CD14-positive monocyte (primary cell): ENCODE measurements around the gene PLIN1. TPM values are rescaled to one million over a fixed set of nuclear protein-coding genes. Genes with fewer than 3 reads are reported as not detected.

Experiments
- DNase-seq, 3 donors: peaks; one replicate each; pipeline ENCODE4 v3.0.0-alpha.2; 2011 to 2022
- H2AFZ ChIP-seq: 2 replicates; pipeline ENCODE4 v1.6.0; 2012; ENCODE audit warnings: mild to moderate bottlenecking, low read depth, low read length, inconsistent platforms; ENCODE audit not compliant: insufficient read depth, poor library complexity, severe bottlenecking
- H3K27ac ChIP-seq, 2 donors: 1 replicate in 1 of 2; 2 replicates in 1 of 2; pipeline ENCODE4 v1.5.1; 2012 to 2013; ENCODE audit warnings: low read length in 2 of 2, control low read depth in 1 of 2, inconsistent platforms in 1 of 2, low read depth in 1 of 2, mild to moderate bottlenecking in 1 of 2
- H3K27me3 ChIP-seq, 2 donors: one replicate each; pipeline versions ENCODE4 v1.6.0 to v1.6.1; 2011 to 2013; ENCODE audit warnings: low read length in 2 of 2; ENCODE audit not compliant: control insufficient read depth in 2 of 2, insufficient read depth in 2 of 2
- H3K36me3 ChIP-seq, 2 donors: replicated peaks in 1 of 2; 1 replicate in 1 of 2; 2 replicates in 1 of 2; pipeline versions ENCODE4 v1.5.1 to v1.6.1; 2012 to 2013; ENCODE audit warnings: low read length in 2 of 2, control low read depth in 1 of 2, inconsistent platforms in 1 of 2, mild to moderate bottlenecking in 1 of 2; ENCODE audit not compliant: insufficient read depth in 2 of 2, control insufficient read depth in 1 of 2
- H3K4me1 ChIP-seq, 2 donors: 1 replicate in 1 of 2; 2 replicates in 1 of 2; pipeline versions ENCODE4 v1.5.1 to v1.6.1; 2012 to 2013; ENCODE audit warnings: low read length in 2 of 2, control low read depth in 1 of 2, inconsistent platforms in 1 of 2, mild to moderate bottlenecking in 1 of 2, moderate library complexity in 1 of 2; ENCODE audit not compliant: insufficient read depth in 2 of 2, control insufficient read depth in 1 of 2
- H3K4me2 ChIP-seq: replicated peaks from 2 replicates; pipeline ENCODE3; 2012; ENCODE audit warnings: low read length, moderate library complexity, mild to moderate bottlenecking; ENCODE audit not compliant: poor library complexity, severe bottlenecking; ENCODE audit errors: extremely low read depth
- H3K4me3 ChIP-seq, 3 experiments: fragments of 200-600 bp in 1 of 3; sonication (generic) in 1 of 3; replicated peaks in 1 of 3; 1 replicate in 2 of 3; 2 replicates in 1 of 3; pipeline ENCODE4 v1.5.1; 2011 to 2013; ENCODE audit warnings: low read length in 3 of 3, mild to moderate bottlenecking in 3 of 3, control low read depth in 2 of 3, low read depth in 2 of 3, inconsistent platforms in 1 of 3, moderate library complexity in 1 of 3
- H3K79me2 ChIP-seq: 2 replicates; pipeline ENCODE4 v1.6.0; 2012; ENCODE audit warnings: mild to moderate bottlenecking, control low read depth, inconsistent platforms, low read length, moderate library complexity; ENCODE audit not compliant: insufficient read depth
- H3K9ac ChIP-seq: 2 replicates; pipeline ENCODE4 v1.6.0; 2017; ENCODE audit warnings: low read length, mild to moderate bottlenecking; ENCODE audit not compliant: insufficient read depth, poor library complexity, severe bottlenecking
- H3K9me3 ChIP-seq, 2 donors: replicated peaks in 1 of 2; 1 replicate in 1 of 2; 2 replicates in 1 of 2; pipeline versions ENCODE4 v1.5.1 to v1.6.1; 2012 to 2013; ENCODE audit warnings: low read length in 2 of 2, control low read depth in 1 of 2; ENCODE audit not compliant: control insufficient read depth in 1 of 2, insufficient read depth in 1 of 2
- H4K20me1 ChIP-seq: 2 replicates; pipeline ENCODE4 v1.6.0; 2012; ENCODE audit warnings: mild to moderate bottlenecking, low read length, control low read depth, moderate library complexity; ENCODE audit not compliant: insufficient read depth
- H3K27ac Mint-ChIP-seq, 7 donors: one replicate each; pipeline ENCODE4 v1.8.0; 2020; ENCODE audit warnings: mild to moderate bottlenecking in 7 of 7, mixed read lengths in 7 of 7, moderate library complexity in 6 of 7, inconsistent platforms in 2 of 7
- H3K27me3 Mint-ChIP-seq, 3 donors: one replicate each; pipeline ENCODE4 v1.8.0; 2021 to 2022; ENCODE audit warnings: low read depth in 3 of 3, mild to moderate bottlenecking in 3 of 3, mixed read lengths in 3 of 3, moderate library complexity in 3 of 3, inconsistent platforms in 1 of 3
- H3K36me3 Mint-ChIP-seq, 2 donors: one replicate each; pipeline ENCODE4 v1.8.0; 2020; ENCODE audit warnings: mixed read lengths in 2 of 2, inconsistent platforms in 1 of 2, mild to moderate bottlenecking in 1 of 2
- H3K4me1 Mint-ChIP-seq: one replicate; pipeline ENCODE4 v1.8.0; 2020; ENCODE audit warnings: mild to moderate bottlenecking, mixed read lengths
- H3K4me3 Mint-ChIP-seq, 2 donors: one replicate each; pipeline ENCODE4 v1.8.0; 2020; ENCODE audit warnings: mild to moderate bottlenecking in 2 of 2, mixed read lengths in 2 of 2, moderate library complexity in 1 of 2
- H3K9me3 Mint-ChIP-seq, 7 donors: one replicate each; pipeline ENCODE4 v1.8.0; 2020 to 2022; ENCODE audit warnings: mixed read lengths in 7 of 7, mild to moderate bottlenecking in 6 of 7, moderate library complexity in 6 of 7, inconsistent platforms in 2 of 7
- CTCF ChIP-seq: fragments of 200-600 bp; IDR thresholded peaks from one replicate; pipeline ENCODE4 v1.8.0; 2022; ENCODE audit warnings: antibody characterized with exemption, mild to moderate bottlenecking
- WGBS: methylation state at CpG from one replicate; pipeline ENCODE4 v1.1.5; 2013; ENCODE audit warnings: missing lambda C conversion rate; ENCODE audit not compliant: insufficient coverage; 5-methylcytosine and 5-hydroxymethylcytosine counted together
- intact Hi-C, 2 donors: fragments of 100-400 bp; cut with micrococcal nuclease; formaldehyde crosslinking; loops; one replicate each; pipeline versions ENCODE4 v1.15.0 to v1.15.1; 2023
- polyA plus RNA-seq, 3 donors: library from polyadenylated mRNA; depleted of rRNA in 1 of 3; unstranded in 2 of 3; stranded (reverse) in 1 of 3; fragments of 300-500 nt in 2 of 3; fragments of >200 nt in 1 of 3; fragmentation: Illumina TruSeq in 2 of 3; gene quantifications; 1 replicate in 2 of 3; 2 replicates in 1 of 3; pipeline ENCODE4 v1.2.3, GENCODE V29; 2012 to 2021

The PLIN1 gene
- polyA plus RNA-seq, 3 donors = 0.12 TPM; not detected in 2

- H3K9me3 Mint-ChIP-seq = no peaks in the 10 kb centered on the region
- H3K79me2 ChIP-seq = no peaks in the 10 kb centered on the region
- DNase-seq = no peak
- H3K4me3 Mint-ChIP-seq = no peak overlapping the region
- no peaks in the 10 kb centered on the region for H3K36me3 ChIP-seq
- H4K20me1 ChIP-seq = no peaks in the 10 kb centered on the region
- TF ChIP-seq CTCF = no peak
- H3K4me2 ChIP-seq = no peak overlapping the region
- H2AFZ ChIP-seq = no peak overlapping the region
- peaks cover 0 to 2% (median 1%) of the 10 kb centered on the region in 3 donors for H3K27me3 Mint-ChIP-seq
- intact Hi-C loops = no loop called here
- no peak overlapping the region for H3K4me3 ChIP-seq
- WGBS = 100% methylated on average over 1 of the region's 2 CpGs
- H3K27me3 ChIP-seq = no peaks in the 10 kb centered on the region
- H3K27ac Mint-ChIP-seq = no peak overlapping the region
- H3K27ac ChIP-seq = no peak overlapping the region
- H3K36me3 Mint-ChIP-seq = peaks cover 3 to 6% of the 10 kb centered on the region in 2 donors
- no peaks in the 10 kb centered on the region for H3K4me1 ChIP-seq
- no peak overlapping the region for H3K9ac ChIP-seq
- no peaks in the 10 kb centered on the region for H3K9me3 ChIP-seq
- no peaks in the 10 kb centered on the region for H3K4me1 Mint-ChIP-seq
Observed at GRCh38 chr15:89681146-89681545, 2.0 kb upstream of the PLIN1 start.

GRCh38 chr15:89680282-89680873 lies 1.2 kb upstream of the PLIN1 start:
- Histone ChIP-seq H4K20me1 (no peaks in the 10 kb centered on the region), H3K4me2 (no peak overlapping the region), H2AFZ (no peak overlapping the region), H3K36me3 (no peaks in the 10 kb centered on the region), H3K9me3 (no peaks in the 10 kb centered on the region), H3K9ac (no peak overlapping the region), H3K4me3 (no peak overlapping the region), H3K27ac (no peak overlapping the region), H3K4me1 (no peaks in the 10 kb centered on the region), H3K79me2 (no peaks in the 10 kb centered on the region), H3K27me3 (no peaks in the 10 kb centered on the region)
- peak overlapping the region in 1 of 7 donors; percentile 29 for H3K27ac Mint-ChIP-seq
- peaks cover under 1 to 6% of the 10 kb centered on the region in 2 donors for H3K36me3 Mint-ChIP-seq
- no peak for TF ChIP-seq CTCF
- DNase-seq = no peak
- H3K27me3 Mint-ChIP-seq = peaks cover 0 to 2% (median 2%) of the 10 kb centered on the region in 3 donors
- H3K9me3 Mint-ChIP-seq = no peaks in the 10 kb centered on the region
- intact Hi-C loops = no loop called here
- H3K4me1 Mint-ChIP-seq = no peaks in the 10 kb centered on the region
- 13% methylated on average over 1 of the region's 5 CpGs for WGBS
- H3K4me3 Mint-ChIP-seq = no peak overlapping the region
